Embryonic facial prominence (tissue), 1 donor: ENCODE measurements around the gene CACNA1D.

Experiments
- DNase-seq: peaks from one replicate; pipeline ENCODE4 v3.0.0-alpha.2; 2016; ENCODE audit errors: extremely low spot score

CACNA1D gene

GRCh38 chr3:53495520-53496391 is 1.3 kb downstream of the CACNA1D start:
- DNase-seq = no peak

- DNase-seq = no peak
Measured at GRCh38 chr3:53496392-53496670, 1.9 kb downstream of the CACNA1D start.

GRCh38 chr3:53496984-53497383 is 2.6 kb downstream of the CACNA1D start:
- DNase-seq = no peak

- no peak for DNase-seq
Measured at GRCh38 chr3:53498806-53499641, 4.6 kb downstream of the CACNA1D start.

GRCh38 chr3:53500165-53500777 is 5.9 kb downstream of the CACNA1D start:
- DNase-seq = no peak

- DNase-seq = no peak
Measured at GRCh38 chr3:53501178-53501577, 6.8 kb downstream of the CACNA1D start.

GRCh38 chr3:53502737-53503136 is 8.3 kb downstream of the CACNA1D start:
- no peak for DNase-seq

- no peak for DNase-seq
Measured at GRCh38 chr3:53503195-53503594, 8.8 kb downstream of the CACNA1D start.

- DNase-seq = no peak
Measured at GRCh38 chr3:53506110-53506762, 11.8 kb downstream of the CACNA1D start.

- DNase-seq = no peak
Measured at GRCh38 chr3:53506763-53507145, 12.3 kb downstream of the CACNA1D start.

GRCh38 chr3:53509494-53509893 is 15.1 kb downstream of the CACNA1D start:
- DNase-seq = no peak

- DNase-seq = no peak
Measured at GRCh38 chr3:53510508-53510907, 16.1 kb downstream of the CACNA1D start.

GRCh38 chr3:53511246-53511645 is 16.8 kb downstream of the CACNA1D start:
- DNase-seq = no peak

- DNase-seq = no peak
Measured at GRCh38 chr3:53513556-53514190, 19.3 kb downstream of the CACNA1D start.

- DNase-seq = no peak
Measured at GRCh38 chr3:53516339-53516738, 21.9 kb downstream of the CACNA1D start.

GRCh38 chr3:53518495-53518981 is 24.1 kb downstream of the CACNA1D start:
- DNase-seq = no peak

- no peak for DNase-seq
Measured at GRCh38 chr3:53519065-53519709, 24.8 kb downstream of the CACNA1D start.

GRCh38 chr3:53523346-53523745 is 28.9 kb downstream of the CACNA1D start:
- DNase-seq = no peak

- no peak for DNase-seq
Measured at GRCh38 chr3:53524566-53524965, 30.2 kb downstream of the CACNA1D start.

- DNase-seq = no peak
Measured at GRCh38 chr3:53525765-53526703, 31.6 kb downstream of the CACNA1D start.
